Measurements from ENCODE around the gene ALDH1A1. TPM values are rescaled to one million over a fixed set of nuclear protein-coding genes. Genes with fewer than 3 reads are reported as not detected.
"Not testable (repeated sequence)": the region's sequence is repeated elsewhere in the genome, so short reads cannot be mapped to it uniquely, and the experiment has no call there.

ALDH1A1 gene
- total RNA-seq, 1 experiment from 2014 or later: 329 TPM

- no peak for DNase-seq (ENCODE audit: low spot score)
Observed at GRCh38 chr9:72897069-72897649, 55.7 kb downstream of the ALDH1A1 start.

- no peak for DNase-seq (ENCODE audit: low spot score)
Observed at GRCh38 chr9:72896439-72896838, 56.4 kb downstream of the ALDH1A1 start.

- DNase-seq (ENCODE audit: low spot score): no peak
Observed at GRCh38 chr9:72895122-72895521, 57.7 kb downstream of the ALDH1A1 start.

- DNase-seq (ENCODE audit: low spot score): no peak
Observed at GRCh38 chr9:72894342-72894741, 58.5 kb downstream of the ALDH1A1 start.

GRCh38 chr9:72893437-72893836 is 59.4 kb downstream of the ALDH1A1 start:
- no peak for DNase-seq (ENCODE audit: low spot score)

GRCh38 chr9:72891043-72891442 is 61.8 kb downstream of the ALDH1A1 start:
- no peak for DNase-seq (ENCODE audit: low spot score)

- no peak for DNase-seq (ENCODE audit: low spot score)
Observed at GRCh38 chr9:72888943-72889342, 63.9 kb downstream of the ALDH1A1 start.

GRCh38 chr9:72888067-72888466 is 64.8 kb downstream of the ALDH1A1 start:
- no peak for DNase-seq (ENCODE audit: low spot score)

- DNase-seq (ENCODE audit: low spot score): no peak
Observed at GRCh38 chr9:72886386-72886785, 66.5 kb downstream of the ALDH1A1 start.

GRCh38 chr9:72884508-72884907 is 68.3 kb downstream of the ALDH1A1 start:
- no peak for DNase-seq (ENCODE audit: low spot score)

GRCh38 chr9:72883875-72884274 is 69.0 kb downstream of the ALDH1A1 start:
- no peak for DNase-seq (ENCODE audit: low spot score)

GRCh38 chr9:72882117-72882775 is 70.6 kb downstream of the ALDH1A1 start:
- no peak for DNase-seq (ENCODE audit: low spot score)

GRCh38 chr9:72880821-72881220 is 72.0 kb downstream of the ALDH1A1 start:
- DNase-seq (ENCODE audit: low spot score): no peak

GRCh38 chr9:72875221-72875620 is 77.6 kb downstream of the ALDH1A1 start:
- DNase-seq (ENCODE audit: low spot score): no peak

- no peak for DNase-seq (ENCODE audit: low spot score)
Observed at GRCh38 chr9:72874344-72874743, 78.5 kb downstream of the ALDH1A1 start.

- DNase-seq (ENCODE audit: low spot score): no peak
Observed at GRCh38 chr9:72873456-72873855, 79.4 kb downstream of the ALDH1A1 start.

- peak; percentile 21 for DNase-seq (ENCODE audit: low spot score)
Observed at GRCh38 chr9:72872718-72873117, 80.1 kb downstream of the ALDH1A1 start.

GRCh38 chr9:72871685-72872084 is 81.2 kb downstream of the ALDH1A1 start:
- peak; percentile 75 for DNase-seq (ENCODE audit: low spot score)

GRCh38 chr9:72864327-72864726 is 88.5 kb downstream of the ALDH1A1 start:
- no peak for DNase-seq (ENCODE audit: low spot score)

GRCh38 chr9:72863456-72864094 is 89.3 kb downstream of the ALDH1A1 start:
- DNase-seq (ENCODE audit: low spot score): no peak

- not testable (repeated sequence) for DNase-seq (ENCODE audit: low spot score)
Observed at GRCh38 chr9:72862788-72863187, 90.1 kb downstream of the ALDH1A1 start.

- peak; percentile 47 for DNase-seq (ENCODE audit: low spot score)
Observed at GRCh38 chr9:72858089-72858912, 94.6 kb downstream of the ALDH1A1 start.

Measured in HT-29 (cell line).